IMR-90 (cell line): ENCODE results near the gene DENND10. TPM values are rescaled to one million over a fixed set of nuclear protein-coding genes. Genes with fewer than 3 reads are reported as not detected.

Source experiments
- ATAC-seq: fragments of 200-7000 bp; cut with Tn5 transposase; 2 replicates; pipeline ENCODE4 v1.9.1; 2020; ENCODE audit warnings: low read depth, mild to moderate bottlenecking, moderate library complexity
- BruUV-seq: library from RNA; stranded (reverse); fragments of 400-500 nt; replicated peaks from 2 replicates; lab custom pipeline; 2021; lab: Mats Ljungman, UMichigan
- CTCF ChIA-PET: fragments of 300-600 bp; formaldehyde crosslinking; extraction: SDS; loops from one replicate; lab custom pipeline; 2021; ENCODE audit warnings: antibody characterized with exemption; lab: Yijun Ruan, JAX
- POLR2A ChIA-PET: fragments of 300-600 bp; sonication (Branson Sonifier 250); formaldehyde crosslinking; loops from one replicate; lab custom pipeline; 2022; ENCODE audit warnings: antibody characterized with exemption; ENCODE audit not compliant: unreplicated experiment; lab: Charles Lee
- DNase-seq: peaks from one replicate; pipeline ENCODE4 v3.0.0; 2013
- H2AFZ ChIP-seq: replicated peaks from 2 replicates; pipeline ENCODE3; 2013; ENCODE audit warnings: low read length, mild to moderate bottlenecking; ENCODE audit not compliant: poor library complexity
- H2AK5ac ChIP-seq: 2 replicates; pipeline ENCODE4 v1.6.1; 2013; ENCODE audit warnings: low read depth, low read length, inconsistent platforms
- H2AK9ac ChIP-seq: replicated peaks from 2 replicates; pipeline ENCODE3; 2013; ENCODE audit warnings: mild to moderate bottlenecking, low read depth, low read length, moderate library complexity; ENCODE audit not compliant: poor library complexity
- H2BK120ac ChIP-seq: 2 replicates; pipeline ENCODE4 v1.6.1; 2013; ENCODE audit warnings: low read depth, low read length, inconsistent platforms
- H2BK15ac ChIP-seq: 3 replicates; pipeline ENCODE4 v1.6.1; 2013; ENCODE audit warnings: low read depth, low read length, inconsistent platforms
- H2BK20ac ChIP-seq: 2 replicates; pipeline ENCODE4 v1.6.1; 2013; ENCODE audit warnings: low read depth, mild to moderate bottlenecking, inconsistent platforms, low read length, moderate library complexity
- H2BK5ac ChIP-seq: 2 replicates; pipeline ENCODE4 v1.6.1; 2013; ENCODE audit warnings: mild to moderate bottlenecking, low read depth, low read length, inconsistent platforms; ENCODE audit not compliant: poor library complexity, severe bottlenecking
- H3K14ac ChIP-seq: replicated peaks from 2 replicates; pipeline ENCODE4 v1.6.1; 2013; ENCODE audit warnings: low read depth, low read length, inconsistent platforms
- H3K18ac ChIP-seq: 2 replicates; pipeline ENCODE4 v1.6.1; 2013; ENCODE audit warnings: low read depth, low read length, control low read depth
- H3K23ac ChIP-seq: 2 replicates; pipeline ENCODE4 v1.6.1; 2013; ENCODE audit warnings: low read depth, low read length, inconsistent platforms
- H3K27ac ChIP-seq: 2 replicates; pipeline ENCODE4 v1.5.1; 2013; ENCODE audit warnings: mild to moderate bottlenecking, control low read depth, low read length; ENCODE audit not compliant: insufficient read depth
- H3K27me3 ChIP-seq: 2 replicates; pipeline ENCODE4 v1.6.1; 2013; ENCODE audit warnings: low read length; ENCODE audit not compliant: control insufficient read depth, insufficient read depth
- H3K36me3 ChIP-seq: 2 replicates; pipeline ENCODE4 v1.6.1; 2013; ENCODE audit warnings: low read length, mixed read lengths; ENCODE audit not compliant: control insufficient read depth, insufficient read depth
- H3K4ac ChIP-seq: 2 replicates; pipeline ENCODE4 v1.6.1; 2013; ENCODE audit warnings: low read depth, low read length, inconsistent platforms
- H3K4me1 ChIP-seq: 2 replicates; pipeline ENCODE4 v1.6.1; 2013; ENCODE audit warnings: low read length, mixed read lengths; ENCODE audit not compliant: control insufficient read depth, insufficient read depth
- H3K4me2 ChIP-seq: 2 replicates; pipeline ENCODE4 v1.6.1; 2013; ENCODE audit warnings: low read depth, mild to moderate bottlenecking, control low read depth, low read length, moderate library complexity
- H3K4me3 ChIP-seq: 2 replicates; pipeline ENCODE4 v1.5.1; 2013; ENCODE audit warnings: low read depth, mild to moderate bottlenecking, control low read depth, low read length, moderate library complexity; ENCODE audit not compliant: insufficient read depth
- H3K56ac ChIP-seq: 2 replicates; pipeline ENCODE4 v1.6.1; 2013; ENCODE audit warnings: low read length, inconsistent platforms; ENCODE audit not compliant: insufficient read depth; ENCODE audit errors: extremely low read depth
- H3K79me1 ChIP-seq, 2 experiments: 2 replicates each; pipeline ENCODE4 v1.6.1; 2013; ENCODE audit warnings: low read length in 2 of 2, inconsistent platforms in 1 of 2, low read depth in 1 of 2
- H3K9ac ChIP-seq: 2 replicates; pipeline ENCODE4 v1.6.1; 2013; ENCODE audit warnings: low read depth, low read length, control low read depth
- H3K9me1 ChIP-seq: 2 replicates; pipeline ENCODE4 v1.6.1; 2013; ENCODE audit warnings: low read length, inconsistent platforms; ENCODE audit not compliant: insufficient read depth
- H3K9me3 ChIP-seq: 2 replicates; pipeline ENCODE4 v1.6.1; 2013; ENCODE audit warnings: low read length; ENCODE audit not compliant: control insufficient read depth, insufficient read depth
- H4K20me1 ChIP-seq: 2 replicates; pipeline ENCODE4 v1.6.1; 2013; ENCODE audit warnings: low read length, inconsistent platforms; ENCODE audit not compliant: insufficient read depth
- H4K5ac ChIP-seq: 2 replicates; pipeline ENCODE4 v1.6.1; 2013; ENCODE audit warnings: mild to moderate bottlenecking, low read depth, low read length, control low read depth
- H4K8ac ChIP-seq, 2 experiments: 2 replicates each; pipeline ENCODE4 v1.6.1; 2013; ENCODE audit warnings: low read depth in 2 of 2, low read length in 2 of 2, control low read depth in 1 of 2, inconsistent platforms in 1 of 2
- H4K91ac ChIP-seq: 2 replicates; pipeline ENCODE4 v1.6.1; 2013; ENCODE audit warnings: low read depth, low read length, inconsistent platforms; ENCODE audit not compliant: insufficient read depth
- NFE2L2 ChIP-seq: fragments of 150-350 bp; IDR thresholded peaks from 2 replicates; pipeline ENCODE4 v1.6.1; 2016; ENCODE audit warnings: low read depth, mild to moderate bottlenecking, low read length
- POLR2A ChIP-seq: IDR thresholded peaks from 2 replicates; pipeline ENCODE4 v1.6.1; 2012; ENCODE audit warnings: mild to moderate bottlenecking, low read depth, low read length
- RAD21 ChIP-seq: IDR thresholded peaks from 2 replicates; pipeline ENCODE4 v1.6.1; 2012; ENCODE audit warnings: low read length, improper control_type of control experiment
- WGBS, 2 experiments: methylation state at CpG; one replicate each; pipeline versions ENCODE4 v1.1.5 to v1.1.7; 2013; ENCODE audit warnings: missing lambda C conversion rate in 2 of 2; ENCODE audit not compliant: insufficient read length in 1 of 2; ENCODE audit errors: extremely low coverage in 2 of 2; 5-methylcytosine and 5-hydroxymethylcytosine counted together
- dilution Hi-C: fragments of 300-500 bp; cut with HindIII; formaldehyde crosslinking; loops from one replicate; pipeline ENCODE4 v1.14.3; 2018; ENCODE audit warnings: low sequenced_read_pairs; ENCODE audit not compliant: unreplicated experiment
- in situ Hi-C: fragments of 300-500 bp; cut with MboI; formaldehyde crosslinking; loops from 3 replicates; pipeline ENCODE4 v1.14.3; 2019; ENCODE audit warnings: low sequenced_read_pairs, inconsistent platforms, mixed read lengths
- intact Hi-C: fragments of 100-400 bp; cut with micrococcal nuclease; formaldehyde crosslinking; loops from 2 replicates; pipeline ENCODE4 v1.10.0; 2022
- polyA plus RNA-seq, 3 experiments: library from polyadenylated mRNA; depleted of rRNA; stranded (reverse); fragments of >200 nt; gene quantifications; 2 replicates each; pipeline ENCODE4 v1.2.3, GENCODE V29; 2012; ENCODE audit warnings: low replicate concordance in 1 of 3
- total RNA-seq: library from RNA; depleted of rRNA; stranded (reverse); fragments of >200 nt; gene quantifications from 2 replicates; pipeline ENCODE4 v1.2.3, GENCODE V29; 2012

Gene DENND10
- total and polyA plus RNA-seq, 2 of the 4 experiments (the other 2 are of a cell fraction), result 50.9 to 81.4 TPM

DNA sequence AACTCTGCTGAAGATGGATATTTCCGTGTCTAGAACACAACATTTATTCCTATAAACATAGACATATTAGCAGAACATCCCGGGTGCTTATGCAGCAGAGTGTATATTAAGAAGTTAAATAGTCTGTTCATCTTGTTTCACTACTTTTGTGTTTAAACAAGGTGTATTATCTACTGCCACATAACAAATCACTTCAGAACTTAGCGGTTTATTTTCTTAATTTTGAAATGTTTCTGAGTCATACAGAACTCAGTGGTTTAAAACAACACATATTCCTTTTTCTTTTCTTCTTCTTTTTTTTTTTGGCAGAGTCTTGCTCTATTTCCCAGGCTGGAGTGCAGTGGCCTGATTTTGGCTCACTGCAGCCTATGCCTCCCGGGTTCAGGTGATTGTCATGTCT is 25.8 kb downstream of the DENND10 start:
- Histone ChIP-seq H3K27me3 (no peaks in the 10 kb centered on the region), H3K9ac (no peak overlapping the region), H2BK15ac (no peak overlapping the region), H3K23ac (no peak overlapping the region), H3K14ac (no peak overlapping the region), H3K4ac (no peak overlapping the region), H3K4me3 (no peak overlapping the region), H2BK5ac (peak overlapping the region; percentile 75), H2BK120ac (no peak overlapping the region), H3K18ac (no peak overlapping the region; the same call in 1 of the 2 replicates), H3K9me3 (no peaks in the 10 kb centered on the region), H2BK20ac (no peak overlapping the region), H4K5ac (no peak overlapping the region), H4K91ac (no peak overlapping the region), H4K8ac (no peak overlapping the region), H2AK9ac (no peak overlapping the region), H3K4me1 (peaks cover 16% of the 10 kb centered on the region), H3K27ac (no peak overlapping the region), H2AFZ (no peak overlapping the region), H3K36me3 (peaks cover 48% of the 10 kb centered on the region), H4K20me1 (no peaks in the 10 kb centered on the region), H3K79me1 (peaks cover 13 to 42% of the 10 kb centered on the region in 2 experiments), H3K4me2 (no peak overlapping the region; the same call in 1 of the 2 replicates), H2AK5ac (no peak overlapping the region), H3K56ac (no peak overlapping the region), H3K9me1 (peaks cover 14% of the 10 kb centered on the region)
- ChIA-PET CTCF (no interaction called here), POLR2A (no interaction called here)
- TF ChIP-seq RAD21 (no peak), POLR2A (no peak), NFE2L2 (no peak)
- ATAC-seq (peak; percentile 18), DNase-seq (peak; percentile 66)
- intact Hi-C loops (no loop called here), dilution Hi-C loops (no loop called here), in situ Hi-C loops (no loop called here)
- WGBS, 2 experiments, result no CpG with 5 or more reads among the region's 4 CpGs
- BruUV-seq, result no TSS peak
